GM12872 (cell line): Measurements from ENCODE around the gene AFF3.

ENCODE experiments used
- TF ChIP-seq, protein P1 (sequence below): IDR thresholded peaks from 3 replicates; pipeline ENCODE4 v1.5.1; 2011; ENCODE audit warnings: low read depth, mild to moderate bottlenecking, low read length, moderate library complexity; ENCODE audit not compliant: insufficient read depth

Gene AFF3

DNA sequence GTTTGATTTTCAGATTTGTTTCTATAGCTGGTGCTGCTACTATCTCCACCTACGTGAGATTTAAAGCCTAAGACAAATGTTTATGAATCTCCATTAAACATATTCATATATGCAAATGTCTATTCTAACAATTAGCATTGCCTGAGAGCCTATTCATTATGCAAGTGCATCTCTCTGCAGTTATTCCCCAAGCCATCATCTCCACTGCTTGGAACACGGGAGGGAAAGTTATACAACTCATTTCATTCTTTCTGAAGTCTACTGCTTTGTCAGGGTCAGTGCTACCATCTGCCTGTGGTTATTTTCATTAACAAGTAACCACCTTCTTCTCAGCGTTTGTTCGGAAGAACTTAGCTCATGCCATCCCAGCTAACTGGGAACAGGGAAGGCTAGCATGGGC, 463.8 kb downstream of the AFF3 start:
- TF ChIP-seq, protein P1, sequence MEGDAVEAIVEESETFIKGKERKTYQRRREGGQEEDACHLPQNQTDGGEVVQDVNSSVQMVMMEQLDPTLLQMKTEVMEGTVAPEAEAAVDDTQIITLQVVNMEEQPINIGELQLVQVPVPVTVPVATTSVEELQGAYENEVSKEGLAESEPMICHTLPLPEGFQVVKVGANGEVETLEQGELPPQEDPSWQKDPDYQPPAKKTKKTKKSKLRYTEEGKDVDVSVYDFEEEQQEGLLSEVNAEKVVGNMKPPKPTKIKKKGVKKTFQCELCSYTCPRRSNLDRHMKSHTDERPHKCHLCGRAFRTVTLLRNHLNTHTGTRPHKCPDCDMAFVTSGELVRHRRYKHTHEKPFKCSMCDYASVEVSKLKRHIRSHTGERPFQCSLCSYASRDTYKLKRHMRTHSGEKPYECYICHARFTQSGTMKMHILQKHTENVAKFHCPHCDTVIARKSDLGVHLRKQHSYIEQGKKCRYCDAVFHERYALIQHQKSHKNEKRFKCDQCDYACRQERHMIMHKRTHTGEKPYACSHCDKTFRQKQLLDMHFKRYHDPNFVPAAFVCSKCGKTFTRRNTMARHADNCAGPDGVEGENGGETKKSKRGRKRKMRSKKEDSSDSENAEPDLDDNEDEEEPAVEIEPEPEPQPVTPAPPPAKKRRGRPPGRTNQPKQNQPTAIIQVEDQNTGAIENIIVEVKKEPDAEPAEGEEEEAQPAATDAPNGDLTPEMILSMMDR: no peak

- TF ChIP-seq, protein P1: no peak
These were observed 464.6 kb downstream of the AFF3 start for GRCh38 chr2:99677814-99678213.

- TF ChIP-seq, protein P1: no peak
These were observed 467.2 kb downstream of the AFF3 start for GRCh38 chr2:99675130-99675661.

GRCh38 chr2:99674090-99674489, 468.3 kb downstream of the AFF3 start:
- TF ChIP-seq, protein P1: no peak

- TF ChIP-seq, protein P1: no peak
These were observed 469.5 kb downstream of the AFF3 start for GRCh38 chr2:99672766-99673350.

GRCh38 chr2:99670768-99671734, 471.3 kb downstream of the AFF3 start:
- TF ChIP-seq, protein P1: no peak

DNA sequence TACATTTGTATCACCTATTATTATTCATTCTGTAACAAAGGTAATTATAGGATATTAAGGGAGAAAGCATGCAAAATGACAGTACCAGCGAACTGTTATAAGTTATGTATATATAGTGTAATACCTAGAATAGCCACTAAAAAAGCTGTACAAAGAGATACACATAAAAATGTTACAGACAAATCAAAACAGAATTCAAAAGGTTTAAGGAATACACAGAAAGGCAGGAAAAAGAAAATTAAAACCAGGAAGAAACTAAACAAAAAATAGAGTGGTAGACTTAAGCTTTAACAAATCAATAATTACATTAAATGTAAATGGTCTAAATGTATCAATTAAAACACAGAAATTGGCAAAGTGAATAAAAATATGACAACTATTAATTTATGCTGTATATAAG, 476.1 kb downstream of the AFF3 start:
- TF ChIP-seq, protein P1: no peak
